Urinary bladder (tissue), 4 donors: Measurements from ENCODE around the gene CCDC74A. TPM values are rescaled to one million over a fixed set of nuclear protein-coding genes. Genes with fewer than 3 reads are reported as not detected.
"Not testable (repeated sequence)": the region's sequence is repeated elsewhere in the genome, so short reads cannot be mapped to it uniquely, and the experiment has no call there.

Experiments
- DNase-seq: peaks from one replicate; pipeline ENCODE4 v3.0.0-alpha.2; 2015; ENCODE audit errors: extremely low spot score
- H3K27ac ChIP-seq: one replicate; pipeline ENCODE4 v1.5.1; 2013; ENCODE audit warnings: low read depth, mild to moderate bottlenecking, moderate library complexity
- H3K36me3 ChIP-seq: one replicate; pipeline ENCODE4 v1.6.1; 2013; ENCODE audit warnings: mild to moderate bottlenecking, moderate library complexity; ENCODE audit not compliant: insufficient read depth
- H3K4me1 ChIP-seq: one replicate; pipeline ENCODE4 v1.6.1; 2013; ENCODE audit warnings: mild to moderate bottlenecking, moderate library complexity; ENCODE audit not compliant: insufficient read depth
- H3K4me3 ChIP-seq: one replicate; pipeline ENCODE4 v1.5.1; 2013; ENCODE audit warnings: low read depth, low read length
- WGBS: extraction: QIAGEN DNeasy Blood & Tissue Kit; methylation state at CpG from one replicate; pipeline ENCODE4 v1.1.7; 2013; 5-methylcytosine and 5-hydroxymethylcytosine counted together
- polyA plus RNA-seq: library from polyadenylated mRNA; stranded (reverse); fragments of 200-250 nt; gene quantifications from one replicate; pipeline ENCODE4 v1.2.3, GENCODE V29; 2013
- total RNA-seq: library from RNA; depleted of rRNA; stranded (reverse); fragments of >200 nt; gene quantifications from one replicate; pipeline ENCODE4 v1.2.3, GENCODE V29; 2014
- donor health status: healthy with polysubstance abuse.
- donor health status: healthy.

CCDC74A gene
- 6.2 TPM for total RNA-seq
- 21.3 TPM for polyA plus RNA-seq

- not testable (repeated sequence) for H3K27ac ChIP-seq, H3K4me1 ChIP-seq, DNase-seq, H3K36me3 ChIP-seq
- H3K4me3 ChIP-seq: peak within 1 kb of the TSS; percentile 23
- WGBS: 32% methylated on average over 41 of the region's 47 CpGs
Measured at GRCh38 chr2:131527131-131528001, at the start of gene CCDC74A. Gene CCDC74A, plus strand, starts transcription at chr2:131527888. Its CDS starts 83 bp downstream, at chr2:131527971.

GRCh38 chr2:131478074-131478849, 49.4 kb upstream of the CCDC74A start:
- H3K4me1 ChIP-seq, H3K27ac ChIP-seq, H3K4me3 ChIP-seq, DNase-seq, H3K36me3 ChIP-seq: not testable (repeated sequence)
- 72% methylated on average over 15 of the region's 18 CpGs for WGBS

GRCh38 chr2:131478850-131479461, 48.7 kb upstream of the CCDC74A start:
- H3K4me1 ChIP-seq, H3K27ac ChIP-seq, DNase-seq, H3K36me3 ChIP-seq, H3K4me3 ChIP-seq: not testable (repeated sequence)
- 95% methylated on average over 9 of the region's 9 CpGs for WGBS

GRCh38 chr2:131480351-131480750, 47.3 kb upstream of the CCDC74A start:
- 97% methylated on average over 17 of the region's 20 CpGs for WGBS
- H3K27ac ChIP-seq, H3K4me1 ChIP-seq, H3K36me3 ChIP-seq, H3K4me3 ChIP-seq, DNase-seq: not testable (repeated sequence)

GRCh38 chr2:131482506-131483155, 45.1 kb upstream of the CCDC74A start:
- WGBS: 94% methylated on average over 19 of the region's 19 CpGs
- H3K4me1 ChIP-seq, H3K36me3 ChIP-seq, H3K27ac ChIP-seq, DNase-seq, H3K4me3 ChIP-seq: not testable (repeated sequence)

GRCh38 chr2:131483981-131484820, 43.5 kb upstream of the CCDC74A start:
- not testable (repeated sequence) for H3K4me3 ChIP-seq, H3K4me1 ChIP-seq, H3K36me3 ChIP-seq, DNase-seq, H3K27ac ChIP-seq
- 92% methylated on average over 23 of the region's 24 CpGs for WGBS

GRCh38 chr2:131484906-131485460, 42.7 kb upstream of the CCDC74A start:
- not testable (repeated sequence) for DNase-seq, H3K36me3 ChIP-seq, H3K4me1 ChIP-seq, H3K4me3 ChIP-seq, H3K27ac ChIP-seq
- WGBS: 84% methylated on average over 11 of the region's 11 CpGs

GRCh38 chr2:131486201-131486902, 41.3 kb upstream of the CCDC74A start:
- not testable (repeated sequence) for DNase-seq, H3K27ac ChIP-seq, H3K4me1 ChIP-seq, H3K36me3 ChIP-seq, H3K4me3 ChIP-seq
- 91% methylated on average over 14 of the region's 14 CpGs for WGBS

- Histone ChIP-seq H3K4me3 (no peak overlapping the region), H3K36me3 (no peaks in the 10 kb centered on the region), H3K27ac (no peak overlapping the region), H3K4me1 (peaks cover 2% of the 10 kb centered on the region)
- 80% methylated on average over 14 of the region's 14 CpGs for WGBS
- DNase-seq: no peak
Measured at GRCh38 chr2:131488306-131489205, 39.1 kb upstream of the CCDC74A start.

GRCh38 chr2:131490616-131491468, 36.8 kb upstream of the CCDC74A start:
- not testable (repeated sequence) for DNase-seq, H3K36me3 ChIP-seq, H3K4me1 ChIP-seq, H3K27ac ChIP-seq
- 67% methylated on average over 20 of the region's 20 CpGs for WGBS
- H3K4me3 ChIP-seq: peak overlapping the region; percentile 4

- H3K4me1 ChIP-seq, H3K27ac ChIP-seq, H3K36me3 ChIP-seq, DNase-seq: not testable (repeated sequence)
- peak overlapping the region; percentile 4 for H3K4me3 ChIP-seq
- 22% methylated on average over 21 of the region's 22 CpGs for WGBS
Measured at GRCh38 chr2:131491469-131491836, 36.2 kb upstream of the CCDC74A start.
